ENCODE data around the gene HSPA12B.

DNA sequence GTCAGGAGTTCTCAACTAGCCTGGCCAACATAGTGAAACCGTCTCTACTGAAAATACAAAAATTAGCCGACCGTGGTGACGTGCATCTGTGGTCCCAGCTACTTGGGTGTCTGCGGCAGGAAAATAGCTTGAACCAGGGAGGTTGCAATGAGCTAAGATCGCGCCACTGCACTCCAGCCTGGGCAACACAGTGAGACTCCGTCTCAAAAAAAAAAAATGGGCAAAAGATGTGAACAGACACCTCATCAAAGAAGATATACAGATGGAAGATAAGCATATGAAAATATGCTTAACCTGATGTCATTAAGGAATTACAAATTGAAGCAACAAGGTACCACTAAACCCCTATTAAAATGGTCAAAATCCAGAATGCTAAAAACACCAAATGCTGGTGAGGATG, 9.2 kb upstream of the HSPA12B start:
- TF ChIP-seq, protein P1, sequence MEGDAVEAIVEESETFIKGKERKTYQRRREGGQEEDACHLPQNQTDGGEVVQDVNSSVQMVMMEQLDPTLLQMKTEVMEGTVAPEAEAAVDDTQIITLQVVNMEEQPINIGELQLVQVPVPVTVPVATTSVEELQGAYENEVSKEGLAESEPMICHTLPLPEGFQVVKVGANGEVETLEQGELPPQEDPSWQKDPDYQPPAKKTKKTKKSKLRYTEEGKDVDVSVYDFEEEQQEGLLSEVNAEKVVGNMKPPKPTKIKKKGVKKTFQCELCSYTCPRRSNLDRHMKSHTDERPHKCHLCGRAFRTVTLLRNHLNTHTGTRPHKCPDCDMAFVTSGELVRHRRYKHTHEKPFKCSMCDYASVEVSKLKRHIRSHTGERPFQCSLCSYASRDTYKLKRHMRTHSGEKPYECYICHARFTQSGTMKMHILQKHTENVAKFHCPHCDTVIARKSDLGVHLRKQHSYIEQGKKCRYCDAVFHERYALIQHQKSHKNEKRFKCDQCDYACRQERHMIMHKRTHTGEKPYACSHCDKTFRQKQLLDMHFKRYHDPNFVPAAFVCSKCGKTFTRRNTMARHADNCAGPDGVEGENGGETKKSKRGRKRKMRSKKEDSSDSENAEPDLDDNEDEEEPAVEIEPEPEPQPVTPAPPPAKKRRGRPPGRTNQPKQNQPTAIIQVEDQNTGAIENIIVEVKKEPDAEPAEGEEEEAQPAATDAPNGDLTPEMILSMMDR (tag by site-specific recombination; IDR thresholded peaks at IDR 0.05) = no peak
- TF ChIP-seq, protein P2, sequence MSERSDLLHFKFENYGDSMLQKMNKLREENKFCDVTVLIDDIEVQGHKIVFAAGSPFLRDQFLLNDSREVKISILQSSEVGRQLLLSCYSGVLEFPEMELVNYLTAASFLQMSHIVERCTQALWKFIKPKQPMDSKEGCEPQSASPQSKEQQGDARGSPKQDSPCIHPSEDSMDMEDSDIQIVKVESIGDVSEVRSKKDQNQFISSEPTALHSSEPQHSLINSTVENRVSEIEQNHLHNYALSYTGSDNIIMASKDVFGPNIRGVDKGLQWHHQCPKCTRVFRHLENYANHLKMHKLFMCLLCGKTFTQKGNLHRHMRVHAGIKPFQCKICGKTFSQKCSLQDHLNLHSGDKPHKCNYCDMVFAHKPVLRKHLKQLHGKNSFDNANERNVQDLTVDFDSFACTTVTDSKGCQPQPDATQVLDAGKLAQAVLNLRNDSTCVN (tag by site-specific recombination; optimal IDR thresholded peaks at IDR 0.05) = no peak
- no peak for TF ChIP-seq ZNF76 (tag by site-specific recombination; IDR thresholded peaks at IDR 0.05; ENCODE audit: borderline replicate concordance, low read depth)
- no peak for TF ChIP-seq ZBTB1 (tag by site-specific recombination; IDR thresholded peaks at IDR 0.05)
- TF ChIP-seq ZNF623 (tag by site-specific recombination; IDR thresholded peaks at IDR 0.05) = no peak
- no peak for TF ChIP-seq ZFP3 (tag by site-specific recombination; IDR thresholded peaks at IDR 0.05; ENCODE audit: low read depth)
- no peak for TF ChIP-seq ZBTB7A (tag by site-specific recombination; IDR thresholded peaks at IDR 0.05; ENCODE audit: low read depth)
- no peak for TF ChIP-seq BCL11A (tag by site-specific recombination; IDR thresholded peaks at IDR 0.05; ENCODE audit: low read depth)
- no peak for TF ChIP-seq ZNF529 (tag by site-specific recombination; IDR thresholded peaks at IDR 0.05; ENCODE audit: insufficient replicate concordance)
